A549 treated with ZK216348 at 1 μM for 4 hours (cell line): ENCODE results near the gene MAP1LC3B2. TPM values are rescaled to one million over a fixed set of nuclear protein-coding genes. Genes with fewer than 3 reads are reported as not detected.

Experiments used
- total RNA-seq: library from RNA; stranded (reverse); fragments of 200-300 nt; extraction: Qiagen RNA extraction; gene quantifications from 5 replicates; pipeline ENCODE4 v1.2.3, GENCODE V29; 2022; ENCODE audit warnings: low read depth

The MAP1LC3B2 gene
- 0.91 to 1.7 TPM (median 1.1 TPM) in 5 replicates for total RNA-seq

DNA sequence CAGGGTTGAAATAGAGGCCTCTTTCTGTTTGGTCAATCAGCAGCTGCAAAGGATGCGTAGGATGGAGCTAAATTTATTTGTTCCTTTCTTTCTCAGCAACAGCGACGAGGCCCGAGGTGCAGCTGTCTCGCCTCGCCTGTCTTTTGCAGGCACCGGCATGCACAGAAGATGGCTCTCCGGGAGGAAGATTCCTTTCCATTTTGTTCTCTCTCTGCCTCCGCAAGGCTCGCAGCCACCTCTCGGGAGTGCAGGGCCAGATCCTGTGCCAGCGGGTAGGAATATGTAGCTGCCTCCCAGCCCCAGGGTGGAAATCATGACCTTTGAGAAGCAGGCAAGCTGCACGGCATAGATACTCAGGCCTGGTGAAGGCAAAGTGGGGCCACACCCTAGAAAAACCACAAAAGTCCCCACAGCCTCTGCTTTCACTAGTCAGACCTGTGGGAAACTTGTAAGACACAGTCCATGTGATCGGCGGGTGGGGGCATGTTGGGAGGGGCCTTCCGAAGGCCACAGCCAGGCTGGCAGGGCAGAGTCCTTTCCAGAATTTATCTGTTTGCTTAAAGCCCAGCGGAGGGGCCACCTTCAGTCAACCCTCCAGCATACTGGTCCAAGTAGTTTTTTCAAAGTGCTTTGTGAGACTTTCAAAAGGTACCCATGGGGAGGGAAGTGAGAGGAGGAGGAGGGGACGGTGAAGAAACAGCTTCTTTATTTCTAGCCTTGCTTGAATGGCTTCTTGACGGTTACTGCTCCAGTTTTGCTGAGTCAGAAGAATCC lies at the start of gene MAP1LC3B2:
Gene MAP1LC3B2, plus strand, starts transcription at position 220 of the 774 bp plus-strand sequence. CDS start 16,562 bp downstream, outside the sequence.

Other genes with a start within 250 kb of the MAP1LC3B2 start
- gene SPRING1, start 178.7 kb downstream of the MAP1LC3B2 start, total RNA-seq, result 16.3 to 29.2 TPM (median 22.1 TPM) in 5 replicates
- 1.2 to 3.3 TPM (median 2.8 TPM) in 5 replicates for gene RNFT2, start 178.9 kb downstream of the MAP1LC3B2 start, total RNA-seq